Neutrophil (primary cell): ENCODE results near the gene AGRN.

Experiments
- H3K27ac ChIP-seq: fragments of 200-600 bp; sonication (generic); 2 replicates; pipeline ENCODE4 v1.5.1; 2016; ENCODE audit warnings: mild to moderate bottlenecking, moderate library complexity
- H3K27me3 ChIP-seq: fragments of 200-600 bp; sonication (generic); 2 replicates; pipeline ENCODE4 v1.6.0; 2016; ENCODE audit warnings: mild to moderate bottlenecking
- H3K36me3 ChIP-seq: fragments of 200-600 bp; sonication (generic); 2 replicates; pipeline ENCODE4 v1.5.1; 2017
- H3K4me1 ChIP-seq, 2 experiments: fragments of 200-600 bp in 1 of 2; sonication (generic) in 1 of 2; 1 replicate in 1 of 2; 2 replicates in 1 of 2; pipeline versions ENCODE4 v1.5.1 to v1.6.1; 2013 to 2016; ENCODE audit warnings: low read depth in 1 of 2, low read length in 1 of 2, mild to moderate bottlenecking in 1 of 2, moderate library complexity in 1 of 2; ENCODE audit not compliant: control insufficient read depth in 1 of 2, insufficient read depth in 1 of 2
- H3K4me3 ChIP-seq, 2 experiments: fragments of 200-600 bp in 1 of 2; sonication (generic) in 1 of 2; 1 replicate in 1 of 2; 2 replicates in 1 of 2; pipeline ENCODE4 v1.5.1; 2013 to 2016; ENCODE audit warnings: low read depth in 1 of 2, low read length in 1 of 2, mild to moderate bottlenecking in 1 of 2, moderate library complexity in 1 of 2
- H3K9me3 ChIP-seq: fragments of 200-600 bp; sonication (generic); 2 replicates; pipeline ENCODE4 v1.5.1; 2016
- CTCF ChIP-seq: fragments of 200-600 bp; sonication (generic); IDR thresholded peaks from 2 replicates; pipeline ENCODE4 v1.5.1; 2016; ENCODE audit warnings: antibody characterized with exemption

Gene AGRN

GRCh38 chr1:1084372-1085170 lies 64.7 kb downstream of the AGRN start:
- Histone ChIP-seq H3K4me1 (peaks cover 2 to 6% of the 10 kb centered on the region in 2 experiments), H3K36me3 (no peaks in the 10 kb centered on the region), H3K4me3 (no peak overlapping the region), H3K9me3 (no peaks in the 10 kb centered on the region), H3K27ac (no peak overlapping the region), H3K27me3 (peaks cover 14% of the 10 kb centered on the region)
- TF ChIP-seq CTCF, result no peak

DNA sequence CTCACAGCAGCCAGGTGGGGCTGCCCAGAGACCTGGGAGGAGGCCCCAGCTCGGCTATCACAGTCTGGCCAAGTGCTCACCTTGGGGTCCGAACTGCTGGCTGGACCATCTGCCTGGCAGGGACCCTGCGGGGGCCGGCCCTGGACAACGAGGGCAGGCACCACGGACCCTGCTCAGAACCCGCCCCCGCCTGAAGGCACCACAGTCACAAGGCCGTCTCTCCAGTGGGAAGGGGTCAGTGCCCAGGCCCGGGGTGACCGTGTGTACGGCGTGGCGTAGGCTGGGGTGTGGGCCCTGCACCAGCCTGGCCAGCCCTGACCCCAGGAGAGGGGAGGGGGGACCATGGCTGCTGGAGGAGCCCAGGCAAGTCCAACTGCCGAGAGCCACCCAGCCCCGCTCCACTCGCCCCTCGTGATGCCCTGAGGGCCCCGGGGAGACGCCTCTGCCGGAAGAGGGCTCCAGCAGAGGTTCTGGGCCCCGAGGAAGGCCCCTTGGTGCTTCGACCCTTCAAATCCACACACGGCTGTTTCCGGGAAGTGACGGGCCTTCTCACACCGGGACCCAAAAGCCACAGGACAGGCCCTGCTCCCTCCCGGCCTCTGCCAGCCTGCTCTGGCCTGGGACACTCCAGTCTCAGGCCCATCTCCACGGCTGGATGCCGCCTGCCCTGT lies 65.4 kb downstream of the AGRN start:
- TF ChIP-seq CTCF, result no peak
- H3K9me3 ChIP-seq, result no peaks in the 10 kb centered on the region
- H3K27me3 ChIP-seq, result peaks cover 6% of the 10 kb centered on the region
- H3K4me3 ChIP-seq, result no peak overlapping the region
- H3K36me3 ChIP-seq, result no peaks in the 10 kb centered on the region
- no peak overlapping the region for H3K27ac ChIP-seq
- H3K4me1 ChIP-seq, result no peaks in the 10 kb centered on the region

DNA sequence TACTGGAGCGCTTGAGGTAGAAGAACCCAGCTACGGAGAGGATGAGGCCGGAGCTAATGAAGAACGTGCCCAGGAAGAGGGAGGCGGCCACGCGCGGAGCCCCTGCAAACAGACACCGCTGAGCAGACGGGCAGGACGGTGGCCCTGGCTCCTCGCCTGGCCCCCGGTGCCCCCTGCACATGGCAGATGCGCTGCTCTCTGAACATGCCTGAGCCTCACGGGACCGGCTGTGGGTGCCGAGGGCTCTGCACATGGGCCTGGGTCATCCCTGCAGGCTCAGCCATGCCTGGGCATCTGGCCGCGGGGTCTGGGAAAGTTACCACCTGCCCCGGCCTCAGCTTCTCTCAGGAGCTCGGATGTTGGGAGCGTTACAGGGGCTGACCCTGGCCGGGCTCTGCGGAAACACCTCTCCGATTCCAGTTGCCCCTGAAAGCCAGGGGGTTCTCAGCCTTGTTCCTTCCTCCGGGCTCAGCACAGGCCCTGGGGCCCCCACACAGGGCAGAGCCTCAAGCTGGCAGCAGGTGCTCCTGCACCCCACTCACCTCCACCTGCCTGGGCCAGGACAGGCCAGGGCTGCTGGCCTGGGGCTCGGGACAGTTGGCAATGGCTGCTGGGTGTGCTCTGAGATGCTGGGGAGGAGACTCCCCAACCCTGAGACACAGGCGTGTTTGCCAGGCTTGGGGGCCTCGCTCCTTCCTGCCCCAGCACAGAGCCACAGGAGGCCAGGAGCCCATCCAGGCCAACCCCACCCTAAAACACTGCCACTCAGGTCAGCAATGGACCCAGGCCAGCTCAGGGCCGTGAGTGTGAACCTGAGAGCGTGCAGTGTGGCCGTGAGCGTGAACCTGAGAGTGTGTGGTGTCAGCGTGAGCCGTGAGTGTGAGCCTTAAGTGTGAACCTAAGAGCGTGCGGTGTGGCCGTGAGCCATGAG lies 66.3 kb downstream of the AGRN start:
- no peaks in the 10 kb centered on the region for H3K4me1 ChIP-seq
- no peak for TF ChIP-seq CTCF
- no peaks in the 10 kb centered on the region for H3K27me3 ChIP-seq
- H3K27ac ChIP-seq, result no peak overlapping the region
- H3K36me3 ChIP-seq, result no peaks in the 10 kb centered on the region
- H3K4me3 ChIP-seq, result no peak overlapping the region
- H3K9me3 ChIP-seq, result no peaks in the 10 kb centered on the region

- no peaks in the 10 kb centered on the region for H3K9me3 ChIP-seq
- no peaks in the 10 kb centered on the region for H3K27me3 ChIP-seq
- H3K27ac ChIP-seq, result no peak overlapping the region
- TF ChIP-seq CTCF, result no peak
- H3K4me1 ChIP-seq, result no peaks in the 10 kb centered on the region
- H3K36me3 ChIP-seq, result no peaks in the 10 kb centered on the region
- H3K4me3 ChIP-seq, result no peak overlapping the region
Measured at GRCh38 chr1:1086911-1087341, 67.0 kb downstream of the AGRN start.

DNA sequence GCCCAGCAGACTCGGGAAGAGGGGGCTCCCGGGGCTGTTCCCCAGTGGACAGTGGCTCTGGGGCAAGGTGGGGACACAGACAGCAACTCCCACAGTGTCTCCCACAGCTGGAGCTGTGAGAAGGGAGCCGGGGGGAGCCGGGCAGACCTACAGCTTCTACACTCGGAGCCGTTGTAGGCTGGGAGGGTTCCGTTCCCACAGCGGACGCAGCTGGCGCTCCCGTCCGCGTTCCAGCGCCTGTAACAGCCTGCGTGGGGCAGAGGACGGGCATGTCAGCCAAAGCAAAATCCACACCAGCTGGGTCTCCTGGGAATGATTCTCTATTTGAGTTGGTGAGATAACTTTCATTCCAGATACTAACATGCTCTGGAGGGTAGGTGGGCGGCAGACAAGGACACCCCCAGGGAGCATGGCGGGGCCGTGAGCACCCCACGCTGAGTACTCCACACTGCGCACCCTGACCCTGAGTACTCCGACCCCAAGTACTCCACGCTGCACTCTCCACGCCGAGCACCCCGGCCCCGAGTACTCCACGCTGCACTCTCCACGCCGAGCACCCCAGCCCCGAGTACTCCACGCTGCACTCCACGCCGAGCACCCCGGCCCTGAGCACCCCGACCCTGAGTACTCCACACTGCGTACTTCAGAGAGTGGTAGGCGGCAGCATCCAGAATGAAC lies 67.6 kb downstream of the AGRN start:
- H3K36me3 ChIP-seq, result no peaks in the 10 kb centered on the region

More for the DNA sequence above, 67.6 kb downstream of the AGRN start:
- Histone ChIP-seq H3K27ac (no peak overlapping the region), H3K4me3 (no peak overlapping the region), H3K4me1 (no peaks in the 10 kb centered on the region), H3K27me3 (no peaks in the 10 kb centered on the region), H3K9me3 (no peaks in the 10 kb centered on the region)
- no peak for TF ChIP-seq CTCF
